Activated T-cell treated with anti-CD3 and anti-CD28 coated beads for 4 hours (primary cell): ENCODE measurements around the gene OR2A42.
"Not testable (repeated sequence)": the region's sequence is repeated elsewhere in the genome, so short reads cannot be mapped to it uniquely, and the experiment has no call there.

Experiments used
- DNase-seq: peaks from one replicate; pipeline ENCODE4 v3.0.0-alpha.2; 2020

Gene OR2A42, protein sequence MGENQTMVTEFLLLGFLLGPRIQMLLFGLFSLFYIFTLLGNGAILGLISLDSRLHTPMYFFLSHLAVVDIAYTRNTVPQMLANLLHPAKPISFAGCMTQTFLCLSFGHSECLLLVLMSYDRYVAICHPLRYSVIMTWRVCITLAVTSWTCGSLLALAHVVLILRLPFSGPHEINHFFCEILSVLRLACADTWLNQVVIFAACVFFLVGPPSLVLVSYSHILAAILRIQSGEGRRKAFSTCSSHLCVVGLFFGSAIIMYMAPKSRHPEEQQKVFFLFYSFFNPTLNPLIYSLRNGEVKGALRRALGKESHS

GRCh38 chr7:144239365-144239764 lies at the start of gene OR2A42:
OR2A42 (minus strand) TSS chr7:144239605; CDS start chr7:144232843, 6,762 bp downstream.
- DNase-seq: not testable (repeated sequence)

- DNase-seq: not testable (repeated sequence)
Observed at GRCh38 chr7:144287171-144287784, 47.9 kb upstream of the OR2A42 start.

- DNase-seq: not testable (repeated sequence)
Observed at GRCh38 chr7:144283716-144284115, 44.3 kb upstream of the OR2A42 start.

- not testable (repeated sequence) for DNase-seq
Observed at GRCh38 chr7:144282490-144282889, 43.1 kb upstream of the OR2A42 start.

DNA sequence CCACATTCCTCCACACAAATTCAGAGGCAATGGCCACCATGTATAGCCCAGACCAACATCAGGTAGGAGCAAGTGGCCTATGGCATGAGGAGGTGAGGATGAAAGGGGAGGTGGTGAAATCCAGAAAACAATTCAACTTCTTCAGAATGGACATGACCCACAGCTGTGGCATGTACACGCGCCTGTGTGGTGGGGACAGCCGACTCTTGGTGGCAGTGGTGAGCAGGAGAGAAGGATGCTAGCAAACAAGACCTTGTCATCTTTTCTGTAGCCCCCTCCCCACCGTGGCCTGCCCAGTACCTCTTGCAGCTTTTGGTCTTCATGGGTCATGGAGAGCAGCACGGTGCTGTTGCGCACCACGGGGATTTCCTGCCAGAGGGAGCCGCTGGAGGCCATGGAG lies 42.6 kb upstream of the OR2A42 start:
- not testable (repeated sequence) for DNase-seq

- not testable (repeated sequence) for DNase-seq
Observed at GRCh38 chr7:144280010-144280409, 40.6 kb upstream of the OR2A42 start.

GRCh38 chr7:144275281-144275680 lies 35.9 kb upstream of the OR2A42 start:
- not testable (repeated sequence) for DNase-seq

DNA sequence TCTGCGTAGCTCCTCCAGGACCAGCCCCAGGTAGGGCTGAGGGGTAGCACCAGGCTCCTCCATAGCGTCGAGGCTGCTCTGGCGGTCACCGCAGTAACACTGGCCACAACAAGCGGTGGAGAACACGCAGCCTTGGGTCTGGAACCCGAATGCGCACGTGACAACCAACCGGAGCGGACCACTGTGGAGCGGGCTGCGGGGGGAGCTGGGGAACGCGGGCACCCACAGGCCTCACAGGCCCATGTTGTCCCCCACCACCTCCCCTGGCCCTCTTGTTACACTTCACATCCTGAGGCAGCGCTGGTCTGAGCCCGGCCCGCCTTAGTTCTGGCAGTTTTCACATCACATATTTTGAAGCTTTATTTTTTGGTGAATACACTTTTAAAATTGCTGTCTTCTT lies 29.8 kb upstream of the OR2A42 start, which contains the start of gene CTAGE8:
TSS of gene CTAGE8 (minus strand) at position 101 of the 400 bp plus-strand sequence. CDS start at position 63, 38 bp downstream.
- DNase-seq: not testable (repeated sequence)

DNA sequence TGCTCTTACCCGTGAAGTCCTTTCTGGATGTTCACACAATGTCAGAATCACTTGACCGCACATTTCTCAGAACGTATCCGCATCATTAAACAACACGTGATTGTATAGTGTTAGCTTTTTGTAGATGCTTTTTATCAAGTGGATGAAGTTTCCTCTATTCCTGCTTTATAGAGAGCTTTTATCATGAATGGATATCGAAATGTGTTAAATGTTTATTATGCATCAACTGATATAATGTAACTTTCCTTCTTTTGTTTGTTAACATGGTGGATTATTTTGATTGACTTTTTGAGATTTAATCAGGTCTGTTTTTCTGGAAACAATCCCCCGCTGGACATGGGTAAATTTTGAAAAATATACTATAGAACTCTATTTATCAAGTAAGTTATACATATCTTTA lies 25.3 kb upstream of the OR2A42 start, which contains the start of gene OR2A7:
TSS of gene OR2A7 (minus strand) at position 101 of the 400 bp plus-strand sequence. CDS start 5,164 bp downstream, outside the sequence.
- not testable (repeated sequence) for DNase-seq

GRCh38 chr7:144262128-144262527 lies 22.7 kb upstream of the OR2A42 start:
- not testable (repeated sequence) for DNase-seq

- not testable (repeated sequence) for DNase-seq
Observed at GRCh38 chr7:144259067-144259466, 19.7 kb upstream of the OR2A42 start.

- DNase-seq: no peak
Observed at GRCh38 chr7:144256112-144256511, 16.7 kb upstream of the OR2A42 start.

DNA sequence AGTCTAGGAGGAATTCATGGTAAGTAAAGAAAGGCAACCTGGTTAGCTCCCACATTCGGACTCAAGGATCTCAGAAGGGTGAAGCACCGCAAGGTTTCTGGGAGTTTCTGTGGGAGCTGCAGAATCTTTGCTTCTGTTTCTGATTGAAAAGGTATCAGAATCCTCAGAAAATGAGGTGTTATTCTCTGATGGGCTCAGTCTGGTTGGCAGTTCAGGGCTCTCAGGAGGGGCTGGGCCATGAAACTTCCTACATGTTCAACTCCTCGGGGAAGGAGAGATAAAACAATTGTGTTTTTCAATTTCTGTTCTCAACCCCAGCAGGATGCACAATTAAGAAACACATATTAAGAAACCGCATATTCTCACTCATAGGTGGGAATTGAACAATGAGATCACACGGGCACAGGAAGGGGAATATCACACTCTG lies 16.1 kb upstream of the OR2A42 start:
- DNase-seq: no peak

- DNase-seq: not testable (repeated sequence)
Observed at GRCh38 chr7:144252307-144252706, 12.9 kb upstream of the OR2A42 start.

GRCh38 chr7:144247674-144248330 lies 8.4 kb upstream of the OR2A42 start:
- not testable (repeated sequence) for DNase-seq

GRCh38 chr7:144246967-144247366 lies 7.6 kb upstream of the OR2A42 start:
- DNase-seq: not testable (repeated sequence)

GRCh38 chr7:144245372-144245771 lies 6.0 kb upstream of the OR2A42 start:
- DNase-seq: not testable (repeated sequence)

DNA sequence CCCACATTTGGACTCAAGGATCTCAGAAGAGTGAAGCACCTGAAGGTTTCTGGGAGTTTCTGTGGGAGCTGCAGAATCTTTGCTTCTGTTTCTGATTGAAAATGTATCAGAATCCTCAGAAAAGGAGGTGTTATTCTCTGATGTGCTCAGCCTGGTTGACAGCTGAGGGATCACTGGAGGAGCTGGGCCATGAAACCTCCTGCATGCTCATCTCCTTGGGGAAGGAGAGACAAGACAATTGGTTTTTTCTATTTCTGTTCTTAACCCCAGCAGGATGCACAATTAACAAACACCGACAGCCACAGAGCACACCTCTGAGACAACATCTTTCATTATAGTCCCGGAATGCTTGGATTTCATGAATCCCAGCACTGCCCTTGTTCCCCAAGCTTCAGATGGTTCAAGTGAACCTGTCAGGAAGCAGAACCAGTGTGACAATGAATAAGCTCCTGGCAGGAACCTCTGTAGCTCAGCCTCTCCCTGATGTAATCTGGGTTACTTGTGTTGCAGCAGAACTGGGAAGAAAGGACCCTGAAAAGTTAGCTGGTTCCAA lies 799 bp downstream of the OR2A42 start:
- DNase-seq: not testable (repeated sequence)

- DNase-seq: not testable (repeated sequence)
Observed at GRCh38 chr7:144233039-144233438, 6.4 kb downstream of the OR2A42 start.

DNA sequence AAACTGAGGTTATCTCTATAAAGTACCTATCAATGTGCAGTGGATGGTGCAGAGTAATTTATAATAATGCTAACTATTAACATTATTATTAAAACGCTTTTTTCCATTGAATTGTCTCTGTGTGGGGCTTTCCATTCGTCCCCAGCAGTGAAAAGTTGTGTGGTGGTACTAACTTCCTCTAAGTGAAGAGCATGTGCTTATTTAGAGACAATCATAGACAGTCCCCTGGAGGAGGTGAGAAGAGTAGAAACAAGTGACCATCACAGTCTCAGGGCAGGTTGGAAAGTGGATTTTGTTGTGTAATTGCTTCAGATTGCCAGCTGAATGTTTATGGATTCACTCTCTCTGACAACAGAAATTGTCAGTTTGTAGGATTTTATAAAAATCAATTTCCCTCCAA lies 8.4 kb downstream of the OR2A42 start:
- not testable (repeated sequence) for DNase-seq

DNA sequence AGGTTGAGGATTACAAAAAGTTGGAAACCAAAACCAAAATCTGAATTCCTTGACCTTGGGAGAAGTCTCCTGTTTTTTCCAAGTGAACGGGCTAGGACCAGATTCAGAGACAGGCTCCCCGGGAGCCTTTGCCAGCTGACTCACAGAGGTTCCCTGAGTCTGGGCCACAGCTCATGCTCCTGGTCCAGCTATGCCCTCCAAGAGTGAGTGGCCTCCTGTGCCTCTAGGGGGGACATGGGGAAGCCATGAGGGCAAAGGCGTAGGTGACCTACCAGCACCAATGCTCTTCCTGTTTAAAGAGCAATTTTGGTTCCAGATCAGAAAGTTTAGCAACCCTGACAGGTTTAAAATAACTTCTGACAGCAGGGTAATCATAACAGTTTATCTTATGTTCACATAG lies 10.6 kb downstream of the OR2A42 start:
- DNase-seq: not testable (repeated sequence)

GRCh38 chr7:144226866-144227265 lies 12.5 kb downstream of the OR2A42 start:
- DNase-seq: not testable (repeated sequence)

GRCh38 chr7:144223675-144224074 lies 15.7 kb downstream of the OR2A42 start:
- DNase-seq: not testable (repeated sequence)
